Breast epithelium (tissue), 3 donors: ENCODE results near the gene MCL1.

ENCODE experiments used
- CTCF ChIP-seq, 3 donors: fragments of 450-650 bp; IDR thresholded peaks; one replicate each; pipeline ENCODE4 v1.5.1; 2016 to 2017; ENCODE audit warnings: antibody characterized with exemption in 3 of 3, mild to moderate bottlenecking in 3 of 3, moderate library complexity in 3 of 3
- POLR2A ChIP-seq: fragments of 450-650 bp; IDR thresholded peaks from one replicate; pipeline ENCODE4 v1.6.1; 2016; ENCODE audit warnings: antibody characterized with exemption, mild to moderate bottlenecking, moderate library complexity

- TF ChIP-seq CTCF (IDR thresholded peaks at IDR 0.05) (no peak), POLR2A (no peak)
Measured at GRCh38 chr1:150548324-150548631, 31.1 kb downstream of the MCL1 start.
